Retinal pigment epithelial cell (primary cell): ENCODE data around the gene PRKG2.

Experiments used
- DNase-seq: peaks from one replicate; pipeline ENCODE4 v3.0.0-alpha.2; 2010; ENCODE audit warnings: low read depth
- H3K4me3 ChIP-seq: 2 replicates; pipeline ENCODE4 v1.5.1; 2011; ENCODE audit warnings: mild to moderate bottlenecking, low read length, control low read depth, moderate library complexity
- TF ChIP-seq, protein P1 (sequence below): conservative IDR thresholded peaks from 2 replicates; pipeline ENCODE4 v1.5.1; 2011; ENCODE audit warnings: low read depth, low read length, control low read depth, inconsistent platforms

Gene PRKG2

DNA sequence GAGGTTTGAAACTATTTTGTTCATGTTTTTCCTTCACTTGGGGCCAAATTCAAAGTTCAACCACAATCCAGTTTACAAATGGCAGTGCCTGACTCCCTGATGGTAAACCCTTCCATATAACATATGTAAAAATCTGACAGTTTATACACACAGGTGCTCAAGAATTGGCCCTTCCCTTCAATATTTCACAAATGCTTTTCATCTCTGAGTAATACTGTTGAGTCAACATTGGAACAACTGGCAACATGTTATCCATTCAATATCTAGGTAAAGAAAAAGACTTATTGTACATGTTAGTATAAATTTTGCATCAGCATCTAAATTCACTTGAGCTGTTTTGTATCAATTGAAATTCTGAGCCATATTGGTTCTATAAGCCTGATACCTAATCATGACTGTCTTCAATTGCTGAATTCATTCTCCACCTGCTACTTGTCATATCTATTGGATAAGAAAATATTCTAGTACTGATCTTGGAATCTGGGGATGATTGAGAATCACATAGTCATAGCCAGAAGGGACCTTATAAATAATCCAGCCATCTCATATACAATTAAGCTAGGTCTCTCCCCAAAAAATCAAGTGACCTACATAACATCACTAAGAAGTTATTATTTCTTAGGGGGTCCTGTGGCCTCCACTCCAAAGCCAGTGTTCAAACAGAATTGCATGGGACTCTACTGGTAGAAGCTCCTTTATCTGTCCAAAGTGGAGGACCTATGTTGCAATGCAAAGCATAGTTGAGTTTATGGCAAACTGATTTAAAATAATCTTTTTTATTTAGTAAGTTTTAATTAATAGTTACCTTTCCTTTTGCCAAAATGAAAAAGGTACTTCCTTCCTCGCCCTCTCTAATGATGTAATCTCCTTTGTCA, 61.9 kb downstream of the PRKG2 start:
- H3K4me3 ChIP-seq: no peak overlapping the region
- DNase-seq: no peak
- TF ChIP-seq, protein P1, sequence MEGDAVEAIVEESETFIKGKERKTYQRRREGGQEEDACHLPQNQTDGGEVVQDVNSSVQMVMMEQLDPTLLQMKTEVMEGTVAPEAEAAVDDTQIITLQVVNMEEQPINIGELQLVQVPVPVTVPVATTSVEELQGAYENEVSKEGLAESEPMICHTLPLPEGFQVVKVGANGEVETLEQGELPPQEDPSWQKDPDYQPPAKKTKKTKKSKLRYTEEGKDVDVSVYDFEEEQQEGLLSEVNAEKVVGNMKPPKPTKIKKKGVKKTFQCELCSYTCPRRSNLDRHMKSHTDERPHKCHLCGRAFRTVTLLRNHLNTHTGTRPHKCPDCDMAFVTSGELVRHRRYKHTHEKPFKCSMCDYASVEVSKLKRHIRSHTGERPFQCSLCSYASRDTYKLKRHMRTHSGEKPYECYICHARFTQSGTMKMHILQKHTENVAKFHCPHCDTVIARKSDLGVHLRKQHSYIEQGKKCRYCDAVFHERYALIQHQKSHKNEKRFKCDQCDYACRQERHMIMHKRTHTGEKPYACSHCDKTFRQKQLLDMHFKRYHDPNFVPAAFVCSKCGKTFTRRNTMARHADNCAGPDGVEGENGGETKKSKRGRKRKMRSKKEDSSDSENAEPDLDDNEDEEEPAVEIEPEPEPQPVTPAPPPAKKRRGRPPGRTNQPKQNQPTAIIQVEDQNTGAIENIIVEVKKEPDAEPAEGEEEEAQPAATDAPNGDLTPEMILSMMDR: no peak

DNA sequence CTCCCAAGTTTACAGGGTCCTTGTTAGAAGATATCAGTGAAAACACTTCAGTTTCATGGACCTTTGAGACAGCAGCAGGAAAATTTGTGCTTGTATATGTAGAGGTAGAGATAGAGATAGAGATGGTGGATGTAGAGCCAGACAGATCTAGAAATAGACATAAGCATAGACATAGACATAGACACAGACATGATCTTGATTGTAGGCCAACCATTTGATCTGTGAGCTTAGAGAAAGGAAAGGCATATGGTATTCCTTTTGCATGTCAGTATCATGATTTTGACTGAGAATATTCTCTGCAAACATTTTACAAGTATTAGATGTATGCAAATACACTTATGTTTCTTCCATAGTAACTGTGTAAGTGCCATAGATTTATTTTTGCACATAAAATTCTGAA, 65.0 kb downstream of the PRKG2 start:
- TF ChIP-seq, protein P1: no peak
- no peak for DNase-seq
- no peak overlapping the region for H3K4me3 ChIP-seq

DNA sequence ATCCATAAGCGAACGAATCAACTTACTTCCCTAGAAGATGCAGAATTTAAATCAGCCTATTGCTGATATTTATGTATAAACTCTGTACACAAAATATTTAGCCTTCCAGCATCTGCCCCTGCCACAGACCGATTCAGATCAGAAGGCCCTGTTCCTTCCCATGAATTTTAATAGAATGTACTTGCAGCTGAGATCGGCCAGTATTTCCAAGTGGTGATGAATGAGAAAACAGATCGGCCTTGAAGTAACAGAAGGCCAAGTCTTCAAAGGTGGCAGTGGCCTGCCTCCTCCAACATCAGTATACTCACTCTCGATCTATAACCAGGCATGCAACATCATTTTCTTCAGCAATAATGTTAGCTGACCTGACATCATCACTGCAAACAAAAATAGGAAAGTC, 66.4 kb downstream of the PRKG2 start:
- no peak for DNase-seq
- H3K4me3 ChIP-seq: no peak overlapping the region
- TF ChIP-seq, protein P1: no peak

DNA sequence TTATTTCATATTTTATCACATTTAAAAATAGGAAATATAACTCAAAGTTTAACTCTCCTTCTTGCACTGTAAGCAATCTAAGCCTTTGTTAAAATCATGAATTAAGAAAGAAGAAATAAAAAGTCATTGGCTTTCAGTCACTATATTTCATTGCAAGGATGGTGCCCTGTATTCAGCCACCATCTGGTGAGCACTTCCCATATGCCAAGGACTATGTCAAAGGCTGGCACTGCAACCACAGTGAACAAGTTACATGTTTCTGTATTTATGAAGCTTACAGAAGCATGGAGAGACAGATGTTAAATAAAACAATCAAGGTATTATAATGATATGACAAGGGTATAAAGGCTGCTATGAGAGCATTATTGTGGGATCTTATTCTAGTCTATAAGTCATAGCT, 68.6 kb downstream of the PRKG2 start:
- no peak overlapping the region for H3K4me3 ChIP-seq
- TF ChIP-seq, protein P1: no peak

DNA sequence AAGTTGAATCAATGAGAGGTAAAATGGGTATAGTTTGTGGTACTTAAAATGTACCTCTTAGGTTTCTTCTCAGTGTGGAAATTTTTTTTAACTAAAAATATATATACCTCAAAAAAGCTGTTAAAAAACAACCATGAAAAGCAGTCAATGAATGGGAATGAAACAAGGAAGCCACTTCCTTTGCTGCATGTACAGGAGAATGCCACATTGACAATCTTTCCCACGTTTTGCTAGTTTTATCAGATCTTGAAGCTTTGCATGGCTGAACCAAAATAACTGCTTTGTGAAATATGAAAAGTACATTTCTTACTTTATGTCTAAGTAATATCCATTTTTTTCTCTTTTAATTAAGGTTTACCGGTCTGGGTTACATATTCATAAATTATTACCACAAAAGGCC, 71.8 kb downstream of the PRKG2 start:
- TF ChIP-seq, protein P1: no peak
- DNase-seq: no peak
- H3K4me3 ChIP-seq: no peak overlapping the region

More for the DNA sequence above, 68.6 kb downstream of the PRKG2 start:
- no peak for DNase-seq

DNA sequence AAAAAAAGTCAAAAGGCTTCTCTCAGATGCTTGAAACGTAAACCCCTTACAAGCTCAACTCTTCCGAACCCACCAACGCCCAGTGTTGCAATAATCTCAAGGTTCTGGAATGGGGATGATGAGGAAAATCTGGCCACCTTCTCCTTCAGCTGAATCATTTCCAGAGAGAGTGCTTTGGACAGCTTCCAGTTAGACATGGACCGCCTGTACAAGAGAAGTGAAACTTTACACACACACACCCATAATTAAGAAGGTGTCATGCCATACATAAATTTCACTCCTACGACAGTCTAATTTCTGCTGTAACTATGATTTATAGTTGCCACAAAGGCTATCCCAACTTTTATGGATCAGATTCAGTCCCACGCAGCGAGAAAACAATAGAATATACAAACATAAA, 72.3 kb downstream of the PRKG2 start:
- DNase-seq: no peak
- TF ChIP-seq, protein P1: no peak
- H3K4me3 ChIP-seq: no peak overlapping the region

DNA sequence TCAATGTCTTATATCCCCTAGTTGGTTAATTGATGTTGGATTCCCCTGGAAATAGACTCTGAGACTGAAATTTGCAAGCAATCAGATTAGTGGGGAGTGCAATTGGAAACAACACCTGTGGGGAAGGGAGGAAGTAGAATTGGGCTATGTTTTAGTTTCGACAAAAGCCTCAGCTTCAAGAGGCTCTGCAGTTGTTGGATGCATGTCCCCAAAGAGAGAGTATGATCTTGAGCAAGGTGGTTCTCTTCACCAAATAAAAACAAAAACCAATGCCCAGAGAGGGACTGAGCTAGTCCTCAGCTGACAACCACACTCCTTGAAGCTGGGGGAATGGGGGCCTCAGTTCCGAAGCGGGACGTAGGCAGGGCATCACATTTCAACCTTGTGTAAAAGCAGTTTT, 77.1 kb downstream of the PRKG2 start:
- no peak overlapping the region for H3K4me3 ChIP-seq
- TF ChIP-seq, protein P1: no peak
- DNase-seq: no peak
